Lung (tissue), 12 donors: ENCODE measurements around the gene KCNMA1. TPM values are rescaled to one million over a fixed set of nuclear protein-coding genes. Genes with fewer than 3 reads are reported as not detected.
A peak's percentile ranks its signal among the peaks of the same experiment; 100 is the strongest.

Source experiments
- ATAC-seq: fragments of 200-7000 bp; cut with Tn5 transposase; one replicate; pipeline ENCODE4 v1.9.1; 2020; ENCODE audit warnings: moderate number of reproducible peaks; ENCODE audit not compliant: insufficient read depth, low FRiP score
- DNase-seq, 3 donors: peaks; one replicate each; pipeline ENCODE4 v3.0.0-alpha.2; 2013 to 2017
- H3K27ac ChIP-seq, 2 donors: one replicate each; pipeline ENCODE4 v1.5.1; 2013; ENCODE audit warnings: mild to moderate bottlenecking in 2 of 2, moderate library complexity in 2 of 2, control low read depth in 1 of 2, inconsistent platforms in 1 of 2, low read depth in 1 of 2, low read length in 1 of 2
- H3K27me3 ChIP-seq, 3 donors: one replicate each; pipeline ENCODE4 v1.5.1; 2013; ENCODE audit warnings: low read length in 2 of 3; ENCODE audit not compliant: control insufficient read depth in 3 of 3, insufficient read depth in 3 of 3
- H3K36me3 ChIP-seq, 4 donors: one replicate each; pipeline ENCODE4 v1.5.1; 2013; ENCODE audit warnings: low read length in 4 of 4, mild to moderate bottlenecking in 1 of 4, moderate library complexity in 1 of 4; ENCODE audit not compliant: control insufficient read depth in 4 of 4, insufficient read depth in 4 of 4
- H3K4me1 ChIP-seq, 5 donors: one replicate each; pipeline ENCODE4 v1.5.1; 2013; ENCODE audit warnings: low read length in 5 of 5, mild to moderate bottlenecking in 2 of 5, moderate library complexity in 1 of 5; ENCODE audit not compliant: control insufficient read depth in 5 of 5, insufficient read depth in 5 of 5
- H3K4me3 ChIP-seq: one replicate; pipeline ENCODE4 v1.5.1; 2013; ENCODE audit warnings: mild to moderate bottlenecking, control low read depth, moderate library complexity
- H3K9ac ChIP-seq, 2 donors: one replicate each; pipeline ENCODE4 v1.5.1; 2013; ENCODE audit warnings: low read length in 2 of 2, control low read depth in 1 of 2; ENCODE audit not compliant: insufficient read depth in 1 of 2
- H3K9me3 ChIP-seq, 4 donors: one replicate each; pipeline ENCODE4 v1.5.1; 2013; ENCODE audit warnings: low read length in 3 of 4, mild to moderate bottlenecking in 1 of 4, moderate library complexity in 1 of 4; ENCODE audit not compliant: control insufficient read depth in 4 of 4, insufficient read depth in 3 of 4
- CTCF ChIP-seq: IDR thresholded peaks from 2 replicates; pipeline ENCODE4 v1.5.1; 2012; ENCODE audit warnings: mild to moderate bottlenecking; ENCODE audit errors: control extremely low read depth, extremely low read depth
- WGBS, 2 donors: extraction: QIAGEN DNeasy Blood & Tissue Kit; methylation state at CpG; one replicate each; pipeline ENCODE4 v1.1.7; 2013; 5-methylcytosine and 5-hydroxymethylcytosine counted together
- polyA plus RNA-seq, 2 donors: library from polyadenylated mRNA; stranded (reverse); fragments of 200-250 nt; gene quantifications; one replicate each; pipeline ENCODE4 v1.2.1, GENCODE V29; 2013
- total RNA-seq, 2 donors: library from RNA; depleted of rRNA in 1 of 2; stranded (reverse); fragments of >200 nt in 1 of 2; gene quantifications; one replicate each; pipeline ENCODE4 v1.2.1, GENCODE V29; 2014 to 2021
- donor health status: control.
- donor health status: control.
- donor health status: Bipolar disorder and iron deficiency.
- donor health status: healthy.
- donor health status: DM: yes; HTN: yes; CAD: no.

Gene KCNMA1
- total and polyA plus RNA-seq, 4 donors, result 3.8 to 13.0 (median 5.5) TPM

DNA sequence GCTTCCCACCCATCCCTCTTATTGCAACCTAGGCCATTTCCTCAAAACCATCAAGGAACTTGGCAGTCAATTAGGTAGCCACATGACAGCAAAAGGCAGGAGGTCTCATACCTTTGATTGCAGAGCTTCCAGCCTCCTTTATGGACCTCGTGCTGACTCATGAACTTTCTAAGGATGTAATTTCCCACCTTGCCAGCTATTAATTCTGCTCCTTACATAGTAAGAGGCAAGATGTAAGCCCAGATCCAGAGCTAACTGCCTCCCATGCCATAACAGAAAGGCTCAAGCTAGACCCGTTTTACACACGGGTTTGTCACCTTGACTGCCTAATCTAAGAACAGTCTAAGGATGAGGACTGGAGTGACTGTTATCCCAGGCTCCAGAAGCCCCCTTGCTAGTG, 565.7 kb downstream of the KCNMA1 start:
- H3K27me3 ChIP-seq, result no peaks in the 10 kb centered on the region
- no peak overlapping the region for H3K4me3 ChIP-seq
- TF ChIP-seq CTCF, result no peak
- H3K36me3 ChIP-seq, result no peaks in the 10 kb centered on the region
- no peak for ATAC-seq
- 55 to 91% methylated on average over 3 of the region's 3 CpGs for WGBS, 2 donors
- H3K9me3 ChIP-seq, result peaks cover 0 to 2% (median 0%) of the 10 kb centered on the region in 4 donors
- H3K4me1 ChIP-seq, result peaks cover 0 to 67% (median 40%) of the 10 kb centered on the region in 5 donors
- H3K9ac ChIP-seq, result no peak overlapping the region
- no peak for DNase-seq
- H3K27ac ChIP-seq, result no peak overlapping the region

DNA sequence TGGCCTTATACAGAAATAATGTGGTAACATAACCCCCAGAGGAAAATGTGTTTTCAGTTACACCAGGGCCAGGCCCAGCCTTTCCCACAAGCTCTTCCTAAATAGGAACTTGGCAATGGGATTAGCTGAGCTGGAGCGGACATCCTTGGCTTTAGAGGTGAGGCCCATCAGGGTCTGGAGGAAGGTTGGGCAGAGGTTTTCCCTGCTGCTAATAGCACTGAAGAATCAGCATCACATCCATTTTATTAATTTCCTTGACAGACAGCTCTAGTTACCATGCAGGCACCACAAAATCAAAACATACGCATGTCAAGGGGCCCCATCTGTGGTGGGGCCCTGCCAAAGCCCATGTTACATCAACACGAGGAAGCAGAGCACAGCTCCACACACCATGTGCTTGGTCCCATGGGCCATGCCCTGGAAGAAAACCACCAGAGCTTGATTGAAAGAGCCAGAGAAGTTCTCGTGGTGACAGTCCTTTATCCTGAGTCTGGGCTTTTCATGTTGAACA, 566.6 kb downstream of the KCNMA1 start:
- Histone ChIP-seq H3K9ac (no peak overlapping the region), H3K27me3 (no peaks in the 10 kb centered on the region), H3K4me3 (no peak overlapping the region), H3K36me3 (no peaks in the 10 kb centered on the region), H3K9me3 (peaks cover 0 to 2% (median 0%) of the 10 kb centered on the region in 4 donors), H3K27ac (no peak overlapping the region), H3K4me1 (peaks cover 0 to 58% (median 39%) of the 10 kb centered on the region in 5 donors)
- no peak for TF ChIP-seq CTCF
- ATAC-seq, result no peak
- DNase-seq, result no peak
- WGBS, 2 donors, result 82 to 83% methylated on average over 4 of the region's 4 CpGs

DNA sequence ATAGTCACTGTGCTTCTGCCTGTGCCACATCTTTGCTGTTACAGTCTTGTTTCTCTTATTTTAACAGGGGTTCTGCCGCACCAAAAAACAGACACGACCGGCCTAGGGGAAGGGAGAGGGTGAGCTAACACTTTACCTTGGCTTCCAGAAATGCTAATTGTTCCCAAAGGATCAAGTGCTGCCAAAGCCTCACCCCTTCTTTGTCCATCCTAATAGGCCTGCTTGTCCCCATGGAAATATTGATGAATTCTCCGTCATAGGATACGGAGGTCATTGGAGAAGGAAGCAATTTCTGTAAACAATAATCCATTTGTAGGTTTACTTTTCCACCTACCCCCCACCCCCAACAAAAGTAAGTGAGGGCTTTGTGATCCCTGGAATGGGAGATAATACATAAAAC, 567.3 kb downstream of the KCNMA1 start:
- Histone ChIP-seq H3K4me1 (peaks cover 0 to 57% (median 39%) of the 10 kb centered on the region in 5 donors), H3K27me3 (no peaks in the 10 kb centered on the region), H3K36me3 (no peaks in the 10 kb centered on the region), H3K9me3 (peaks cover 0 to 2% (median 0%) of the 10 kb centered on the region in 4 donors), H3K27ac (no peak overlapping the region), H3K4me3 (no peak overlapping the region), H3K9ac (no peak overlapping the region)
- 94 to 97% methylated on average over 5 of the region's 5 CpGs for WGBS, 2 donors
- DNase-seq (no peak), ATAC-seq (no peak)
- no peak for TF ChIP-seq CTCF

- no peak for TF ChIP-seq CTCF
- H3K27ac ChIP-seq, result no peak overlapping the region
- no peak overlapping the region for H3K4me3 ChIP-seq
- H3K9ac ChIP-seq, result no peak overlapping the region
- ATAC-seq (no peak), DNase-seq (peak in 2 of 3 donors; percentile 50 to 72)
- peaks cover 0 to 46% (median 29%) of the 10 kb centered on the region in 5 donors for H3K4me1 ChIP-seq
- H3K27me3 ChIP-seq, result no peaks in the 10 kb centered on the region
- H3K9me3 ChIP-seq, result peaks cover 0 to 2% (median 0%) of the 10 kb centered on the region in 4 donors
- H3K36me3 ChIP-seq, result no peaks in the 10 kb centered on the region
- WGBS, 2 donors, result 78 to 88% methylated on average over 3 of the region's 3 CpGs
Measured at GRCh38 chr10:77068969-77069368, 568.6 kb downstream of the KCNMA1 start.
